ENCODE data around the gene CCDC107. TPM values are rescaled to one million over a fixed set of nuclear protein-coding genes. Genes with fewer than 3 reads are reported as not detected.

CCDC107 gene
- total and polyA plus RNA-seq, 2 of the 13 experiments (the other 11 are each of a cell fraction or from before 2014, with no cell fraction given), result 7.1 to 15.2 TPM

GRCh38 chr9:35696520-35697215 lies 38.6 kb downstream of the CCDC107 start (continued):
- peak in 1 of 2 experiments; percentile 52; a peak in 1 of 4 replicates for TF ChIP-seq HMGXB4 (CRISPR knock-in tag; IDR thresholded peaks at IDR 0.05; ENCODE audit: borderline replicate concordance in 1 of 2, low read depth in 1 of 2)
- no peak for TF ChIP-seq SAFB2 (CRISPR knock-in tag; IDR thresholded peaks at IDR 0.05; ENCODE audit: borderline replicate concordance, low read depth)
- no peak for TF ChIP-seq KIAA2018 (CRISPR knock-in tag; IDR thresholded peaks at IDR 0.05; ENCODE audit: borderline replicate concordance)
